GM18502 (cell line): Measurements from ENCODE around the gene CD226.
"Not testable (repeated sequence)": the region's sequence is repeated elsewhere in the genome, so short reads cannot be mapped to it uniquely, and the experiment has no call there.

ENCODE experiments used
- ATAC-seq: cut with Tn5 transposase; IDR thresholded peaks from one replicate; pipeline ENCODE4 v1.9.1; 2021; ENCODE audit warnings: mild to moderate bottlenecking; ENCODE audit not compliant: unreplicated experiment, poor library complexity

CD226 gene

DNA sequence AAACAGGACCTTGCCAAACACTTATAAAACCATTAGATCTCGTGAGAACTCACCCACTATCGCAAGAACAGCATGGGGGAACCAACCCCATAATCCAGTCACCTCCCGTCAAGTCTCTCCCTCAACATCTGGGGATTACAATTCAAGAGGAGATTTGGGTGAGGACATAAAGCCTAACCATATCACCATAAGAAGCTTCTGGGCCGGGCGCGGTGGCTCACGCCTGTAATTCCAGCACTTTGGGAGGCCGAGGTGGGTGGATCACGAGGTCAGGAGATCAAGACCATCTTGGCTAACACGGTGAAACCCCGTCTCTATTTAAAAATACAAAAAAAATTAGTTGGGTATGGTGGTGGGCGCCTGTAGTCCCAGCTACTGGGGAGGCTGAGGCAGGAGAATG lies 112.7 kb downstream of the CD226 start:
- ATAC-seq: not testable (repeated sequence)

DNA sequence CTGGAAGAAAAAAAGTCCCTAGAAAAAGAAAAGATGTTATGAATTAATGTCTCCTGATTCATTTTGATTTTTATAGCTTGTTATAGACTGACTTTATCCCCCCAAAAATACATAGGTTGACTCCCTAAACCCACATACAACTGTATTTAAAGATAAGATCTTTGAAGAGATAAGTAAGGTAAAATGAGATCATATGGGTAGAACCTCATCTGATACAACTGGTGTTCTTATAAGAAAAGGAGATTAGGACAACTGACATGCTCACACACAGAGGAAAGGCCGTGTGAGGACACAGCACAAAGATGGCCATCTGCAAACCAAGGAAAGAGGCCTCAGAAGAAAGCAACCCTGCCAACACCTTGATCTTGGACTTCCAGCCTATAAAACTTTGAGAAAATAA lies 117.5 kb downstream of the CD226 start:
- ATAC-seq: no peak

DNA sequence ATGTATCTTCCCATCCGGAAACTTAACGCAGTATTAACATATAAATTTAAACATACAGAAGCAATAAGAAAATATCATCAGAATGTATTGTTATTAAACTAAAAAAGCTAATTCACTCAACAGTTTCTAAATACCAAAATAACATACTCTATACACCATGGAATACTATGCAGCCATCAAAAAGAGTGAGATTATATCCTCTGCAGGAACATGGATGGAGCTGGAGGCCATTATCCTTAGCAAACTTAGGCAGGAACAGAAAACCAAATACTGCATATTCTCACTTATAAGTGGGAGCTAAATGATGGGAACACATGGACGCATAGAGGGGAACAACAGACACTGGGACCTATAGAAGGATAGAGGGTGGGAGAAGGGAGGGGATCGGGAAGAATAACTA lies 127.1 kb downstream of the CD226 start:
- no peak for ATAC-seq

DNA sequence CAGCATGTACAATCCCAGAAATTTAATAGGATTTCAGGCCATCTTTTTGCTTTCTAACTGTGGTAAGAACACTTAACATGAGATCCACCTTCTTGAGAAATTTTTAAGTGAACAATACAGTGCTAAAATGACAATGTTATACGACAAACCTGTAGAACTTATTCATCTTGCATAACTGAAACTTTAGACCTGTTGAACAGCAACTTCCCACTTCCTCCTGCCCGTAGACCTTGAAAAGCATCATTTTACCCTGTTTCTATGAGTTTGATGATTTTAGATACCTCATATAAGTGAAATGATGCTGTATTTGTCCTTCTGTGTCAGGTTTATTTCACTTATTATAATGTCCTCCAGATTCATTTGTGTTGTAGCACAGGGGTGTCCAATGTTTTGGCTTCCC lies 128.2 kb downstream of the CD226 start:
- no peak for ATAC-seq

DNA sequence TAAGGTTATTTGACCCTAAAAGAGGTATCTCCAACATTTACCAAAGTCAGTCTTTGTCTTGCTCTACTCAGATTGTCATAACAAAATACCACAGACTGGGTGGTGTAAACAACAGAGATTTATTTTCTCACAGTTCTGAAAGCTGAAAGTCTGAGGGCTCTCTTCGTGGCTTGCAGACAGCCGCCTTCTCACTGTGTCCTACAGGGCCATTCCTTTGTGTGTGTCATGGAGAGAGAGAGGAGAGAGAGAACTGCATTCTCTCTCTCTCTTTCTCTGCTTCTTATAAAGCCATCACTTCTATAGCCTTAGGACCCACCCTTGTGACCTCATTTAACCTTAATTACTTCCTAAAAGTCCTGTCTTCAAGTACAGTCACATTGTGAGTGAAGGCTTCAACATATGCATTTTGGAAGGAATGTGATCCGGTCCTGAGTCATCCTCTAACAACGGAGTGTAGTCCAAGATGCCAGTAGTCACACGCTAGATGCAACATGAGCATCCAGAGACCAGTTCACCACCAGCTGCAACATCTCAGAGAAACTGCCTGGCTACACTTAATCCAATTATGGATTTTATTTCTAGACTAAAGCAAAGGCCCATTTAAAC lies 130.2 kb downstream of the CD226 start:
- no peak for ATAC-seq

DNA sequence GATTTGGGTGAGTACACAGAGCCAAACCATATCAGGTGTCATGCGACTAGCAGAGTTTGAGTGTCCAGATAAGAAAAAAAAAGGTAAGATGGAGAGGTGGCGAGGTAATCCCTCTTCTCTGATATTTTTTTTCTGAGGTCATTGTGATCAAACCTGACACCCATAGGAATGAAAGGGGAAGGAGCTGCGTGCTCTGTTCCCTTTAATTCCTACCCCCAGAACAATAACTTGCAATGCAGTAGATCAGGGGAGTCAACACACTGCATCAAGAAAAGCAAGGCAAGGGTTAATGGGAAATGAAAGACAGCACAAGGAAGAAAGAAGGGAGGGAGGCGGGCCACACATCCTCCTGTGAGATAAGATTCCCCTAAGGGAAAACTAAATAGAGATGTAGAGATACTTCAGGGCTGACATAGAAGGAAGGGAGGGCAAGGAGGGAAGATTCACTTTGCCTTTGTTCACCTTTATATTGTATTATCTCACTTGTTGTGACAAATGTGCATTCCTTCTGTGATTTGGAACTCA lies 132.8 kb downstream of the CD226 start:
- no peak for ATAC-seq

DNA sequence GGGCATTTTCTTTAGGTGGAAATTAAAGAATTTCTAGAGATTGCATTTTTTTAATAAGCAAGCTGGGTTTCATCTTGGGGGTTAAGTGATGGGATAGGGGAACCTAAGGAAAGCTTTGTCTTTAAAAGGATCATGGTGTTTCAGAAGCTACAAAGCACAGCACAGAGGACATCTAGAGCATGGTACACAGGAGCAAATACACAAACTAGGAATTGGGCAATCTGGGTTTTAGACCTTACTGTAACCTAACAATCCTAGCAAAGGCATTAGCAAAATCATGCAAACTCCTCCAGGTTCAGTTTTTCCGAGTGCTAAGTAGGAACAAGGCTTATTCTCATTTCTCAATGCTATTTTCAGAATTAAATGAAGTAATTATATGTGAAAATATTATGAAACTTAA lies 134.1 kb downstream of the CD226 start:
- ATAC-seq: no peak

DNA sequence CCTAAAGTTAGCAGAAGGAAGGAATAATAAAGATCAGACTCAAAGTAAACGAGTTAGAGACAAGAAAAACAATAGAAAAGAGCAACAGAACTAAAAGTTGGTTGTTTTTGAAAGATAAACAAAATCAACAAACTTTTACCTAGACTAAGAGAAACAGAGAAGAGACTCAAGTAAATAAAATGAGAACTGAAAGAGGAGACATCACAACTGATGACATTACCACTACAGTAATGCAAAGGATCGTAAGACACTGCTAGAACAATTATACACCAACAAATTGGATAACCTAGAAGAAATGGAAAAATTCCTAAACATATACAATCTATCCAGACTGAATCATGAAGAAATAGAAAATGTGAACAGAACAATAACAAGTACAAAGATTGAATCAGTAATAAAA lies 139.3 kb downstream of the CD226 start:
- no peak for ATAC-seq

DNA sequence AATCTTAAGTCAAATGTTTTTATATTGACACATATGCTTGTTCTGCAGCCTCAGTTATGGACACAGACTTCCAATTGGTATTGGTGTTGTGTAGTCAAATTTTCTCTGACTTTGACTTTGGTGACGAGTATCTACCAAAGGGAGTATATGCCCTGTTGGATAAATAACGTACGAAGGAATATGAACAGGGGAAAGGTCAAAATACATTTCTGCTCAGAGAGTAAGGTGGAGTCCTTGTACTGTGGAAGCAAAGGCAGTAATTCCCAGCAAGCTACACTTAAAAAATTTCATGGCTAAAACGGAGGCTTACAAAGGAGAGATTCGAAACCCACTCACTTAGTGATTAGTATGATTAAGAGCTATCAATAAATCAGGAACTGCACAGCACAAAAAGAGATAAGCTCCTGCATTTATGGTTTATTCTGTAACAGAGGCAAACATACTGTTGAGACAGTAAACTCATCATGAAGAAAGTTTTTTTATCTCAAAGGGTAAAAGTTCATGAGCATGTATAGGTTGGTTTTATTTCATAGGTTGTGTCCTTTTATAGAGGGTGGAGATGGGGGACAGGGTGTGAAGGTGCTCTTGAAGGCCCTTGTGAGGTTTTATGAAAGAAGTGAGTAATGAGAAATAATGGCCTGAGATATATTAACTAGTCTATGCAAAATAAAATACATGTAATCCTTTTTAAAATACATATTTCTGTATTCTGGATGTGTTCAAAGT lies 142.7 kb downstream of the CD226 start:
- ATAC-seq: no peak
